ENCODE data around the gene ZSWIM4. TPM values are rescaled to one million over a fixed set of nuclear protein-coding genes. Genes with fewer than 3 reads are reported as not detected.

The ZSWIM4 gene
- total RNA-seq, 1 donor from 2014 or later, result 23.2 TPM

GRCh38 chr19:13861392-13861713 is 66.1 kb downstream of the ZSWIM4 start:
- no peak for TF ChIP-seq CTCF (IDR thresholded peaks at IDR 0.05)
- peak overlapping the region; percentile 82 to 89 for H3K27ac ChIP-seq
- intact Hi-C loops (cut with DNase I), result loop anchor here (2.0 to 5.0 kb wide), 2 partner anchors 39 to 67 kb away; partner anchors contain the start of gene ZSWIM4
- DNase-seq (ENCODE audit: low spot score in 2 of 2), result no peak
- no peaks in the 10 kb centered on the region for H3K36me3 ChIP-seq
- no peaks in the 10 kb centered on the region for H3K27me3 ChIP-seq
- peaks cover 5 to 8% of the 10 kb centered on the region in 2 donors for H3K4me1 ChIP-seq
- H3K9me3 ChIP-seq, result no peaks in the 10 kb centered on the region
- peak overlapping the region; percentile 51 to 60 for H3K4me3 ChIP-seq

GRCh38 chr19:13861714-13862531 is 66.7 kb downstream of the ZSWIM4 start:
- peak; percentile 97 to 99 (median 97) for TF ChIP-seq CTCF (IDR thresholded peaks at IDR 0.05)
- peak; percentile 76 to 96 for DNase-seq (ENCODE audit: low spot score in 2 of 2)
- intact Hi-C loops (cut with DNase I), result loop anchor here (1.0 to 5.0 kb wide), 6 partner anchors 11 to 265 kb away; partner anchors contain the start of gene ZSWIM4

GRCh38 chr19:13864046-13864666 is 68.9 kb downstream of the ZSWIM4 start:
- H3K27me3 ChIP-seq, result no peaks in the 10 kb centered on the region
- no peak for TF ChIP-seq CTCF (IDR thresholded peaks at IDR 0.05)
- no peak for DNase-seq (ENCODE audit: low spot score in 2 of 2)
- peaks cover 5 to 8% of the 10 kb centered on the region in 2 donors for H3K4me1 ChIP-seq
- H3K27ac ChIP-seq, result peak overlapping the region; percentile 69 to 82
- H3K9me3 ChIP-seq, result no peaks in the 10 kb centered on the region
- peak overlapping the region in 1 of 2 donors; percentile 85 for H3K4me3 ChIP-seq
- intact Hi-C loops (cut with DNase I), result loop anchor here (1.0 to 5.0 kb wide), 2 partner anchors 42 to 82 kb away; no protein-coding TSS in a partner anchor
- no peaks in the 10 kb centered on the region for H3K36me3 ChIP-seq

More at GRCh38 chr19:13861714-13862531, 66.7 kb downstream of the ZSWIM4 start:
- Histone ChIP-seq H3K27ac (peak overlapping the region; percentile 82 to 89), H3K36me3 (no peaks in the 10 kb centered on the region), H3K27me3 (no peaks in the 10 kb centered on the region), H3K4me3 (peak overlapping the region; percentile 51 to 60), H3K4me1 (peaks cover 5 to 8% of the 10 kb centered on the region in 2 donors), H3K9me3 (no peaks in the 10 kb centered on the region)

GRCh38 chr19:13864667-13865570 is 69.7 kb downstream of the ZSWIM4 start:
- no peak for TF ChIP-seq CTCF (IDR thresholded peaks at IDR 0.05)
- Histone ChIP-seq H3K4me3 (peak overlapping the region; percentile 74 to 85), H3K4me1 (peaks cover 5 to 8% of the 10 kb centered on the region in 2 donors), H3K36me3 (no peaks in the 10 kb centered on the region), H3K27me3 (no peaks in the 10 kb centered on the region), H3K27ac (peak overlapping the region; percentile 69 to 82), H3K9me3 (no peaks in the 10 kb centered on the region)
- intact Hi-C loops (cut with DNase I), result loop anchor here (1.0 to 5.0 kb wide), 2 partner anchors 43 to 83 kb away; no protein-coding TSS in a partner anchor
- no peak for DNase-seq (ENCODE audit: low spot score in 2 of 2)

Measured in ascending aorta (tissue), 2 donors.